NCI-H1092 treated with DMSO at 0.1 percent for 48 hours (cell line): ENCODE measurements around the gene PLCXD1.
"Not testable (repeated sequence)": the region's sequence is repeated elsewhere in the genome, so short reads cannot be mapped to it uniquely, and the experiment has no call there.

ENCODE experiments used
- DNase-seq: peaks from one replicate; lab custom pipeline; 2025; lab: John Stamatoyannopoulos, UW

Gene PLCXD1

GRCh38 chrX:351324-351641, 70.1 kb downstream of the PLCXD1 start:
- not testable (repeated sequence) for DNase-seq

- DNase-seq, result no peak
These were observed 70.6 kb downstream of the PLCXD1 start for GRCh38 chrX:351736-352135.

GRCh38 chrX:352181-352580, 71.0 kb downstream of the PLCXD1 start:
- DNase-seq, result no peak

DNA sequence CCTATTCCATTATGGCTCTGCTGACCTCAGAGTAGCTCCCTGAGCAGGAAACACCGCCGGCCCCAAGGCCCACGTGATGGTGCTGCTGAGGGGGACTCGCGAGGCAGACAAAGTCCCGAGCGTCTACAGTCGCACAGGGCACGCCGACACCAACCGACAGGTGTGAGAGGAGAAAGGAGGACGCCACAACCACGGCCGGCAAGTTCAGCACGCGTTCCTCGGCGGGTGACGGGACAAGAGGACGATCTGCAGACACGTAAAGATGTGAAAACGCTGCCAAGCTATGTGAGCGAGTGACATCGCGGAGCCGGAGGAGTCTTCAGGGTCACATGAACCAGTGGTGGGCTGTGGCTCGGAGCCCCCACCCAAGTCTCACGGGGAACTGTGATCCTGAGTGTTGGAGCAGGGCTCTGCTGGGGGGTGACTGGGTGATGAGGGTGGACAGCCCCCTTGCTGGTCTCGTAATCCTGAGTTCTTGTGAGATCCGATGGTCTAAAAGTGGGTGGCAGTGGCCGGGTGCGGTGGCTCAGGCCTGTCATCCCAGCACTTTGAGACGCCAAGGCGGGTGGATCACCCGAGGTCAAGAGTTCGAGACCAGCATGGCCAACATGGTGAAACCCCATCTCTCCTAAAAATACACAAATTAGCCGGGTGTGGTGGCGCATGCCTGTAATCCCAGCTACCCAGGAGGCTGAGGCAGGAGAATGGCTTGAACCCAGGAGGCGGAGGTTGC, 71.6 kb downstream of the PLCXD1 start:
- no peak for DNase-seq
